B cell (primary cell): Measurements from ENCODE around the gene PLS1. TPM values are rescaled to one million over a fixed set of nuclear protein-coding genes. Genes with fewer than 3 reads are reported as not detected.
"Not testable (repeated sequence)": the region's sequence is repeated elsewhere in the genome, so short reads cannot be mapped to it uniquely, and the experiment has no call there.

Experiments used
- ATAC-seq: fragments of 200-7000 bp; cut with Tn5 transposase; one replicate; pipeline ENCODE4 v1.10.0; 2021; ENCODE audit warnings: low read depth, mild to moderate bottlenecking, moderate number of reproducible peaks, moderate library complexity
- CTCF ChIA-PET: fragments of 350-600 bp; sonication (Branson Sonifier 250); formaldehyde crosslinking; loops from one replicate; lab custom pipeline; 2021; ENCODE audit warnings: antibody characterized with exemption, inconsistent platforms; lab: Charles Lee
- POLR2A ChIA-PET: fragments of 350-600 bp; sonication (Branson Sonifier 250); formaldehyde crosslinking; loops from one replicate; lab custom pipeline; 2021; ENCODE audit warnings: antibody characterized with exemption; lab: Charles Lee
- DNase-seq: peaks from one replicate; pipeline ENCODE4 v3.0.0; 2013
- H2AFZ ChIP-seq: 2 replicates; pipeline ENCODE4 v1.6.1; 2012; ENCODE audit warnings: mild to moderate bottlenecking, low read depth, low read length; ENCODE audit not compliant: insufficient read depth, poor library complexity, severe bottlenecking
- H3K27ac ChIP-seq, 2 donors: 1 replicate in 1 of 2; 2 replicates in 1 of 2; pipeline ENCODE4 v1.5.1; 2012 to 2013; ENCODE audit warnings: low read length in 2 of 2, mild to moderate bottlenecking in 2 of 2, moderate library complexity in 1 of 2
- H3K27me3 ChIP-seq, 4 experiments: fragments of 200-600 bp in 1 of 4; sonication (generic) in 1 of 4; replicated peaks in 1 of 4; 1 replicate in 2 of 4; 2 replicates in 2 of 4; pipeline versions ENCODE4 v1.6.1 to v1.7.0; 2013 to 2016; ENCODE audit warnings: low read length in 3 of 4, mild to moderate bottlenecking in 2 of 4, mixed read lengths in 1 of 4, moderate library complexity in 1 of 4; ENCODE audit not compliant: insufficient read depth in 4 of 4, control insufficient read depth in 3 of 4; ENCODE audit errors: control extremely low read depth in 1 of 4
- H3K36me3 ChIP-seq, 2 experiments: replicated peaks in 1 of 2; 1 replicate in 1 of 2; 2 replicates in 1 of 2; pipeline versions ENCODE4 v1.6.1 to v1.7.1; 2013; ENCODE audit warnings: low read length in 1 of 2; ENCODE audit not compliant: insufficient read depth in 2 of 2, control insufficient read depth in 1 of 2; ENCODE audit errors: control extremely low read depth in 1 of 2, extremely low read depth in 1 of 2
- H3K4me1 ChIP-seq, 2 donors: fragments of 200-600 bp in 1 of 2; sonication (generic) in 1 of 2; 1 replicate in 1 of 2; 2 replicates in 1 of 2; pipeline versions ENCODE4 v1.5.1 to v1.6.1; 2013 to 2017; ENCODE audit warnings: low read length in 2 of 2; ENCODE audit not compliant: control insufficient read depth in 2 of 2, insufficient read depth in 2 of 2
- H3K4me2 ChIP-seq: replicated peaks from 2 replicates; pipeline ENCODE3; 2012; ENCODE audit warnings: mild to moderate bottlenecking, low read depth, low read length; ENCODE audit not compliant: poor library complexity, severe bottlenecking
- H3K4me3 ChIP-seq, 5 experiments: fragments of 200-600 bp in 1 of 5; sonication (generic) in 1 of 5; 1 replicate in 3 of 5; 2 replicates in 2 of 5; pipeline versions ENCODE4 v1.5.1 to v1.7.0; 2011 to 2016; ENCODE audit warnings: low read length in 4 of 5, mild to moderate bottlenecking in 4 of 5, low read depth in 2 of 5, control low read depth in 1 of 5, moderate library complexity in 1 of 5; ENCODE audit not compliant: insufficient read depth in 1 of 5; ENCODE audit errors: control extremely low read depth in 1 of 5, extremely low read depth in 1 of 5
- H3K79me2 ChIP-seq: fragments of 200-600 bp; sonication (generic); one replicate; pipeline ENCODE4 v1.6.0; 2016; ENCODE audit warnings: low read length; ENCODE audit not compliant: control insufficient read depth, insufficient read depth
- H3K9ac ChIP-seq: fragments of 200-600 bp; sonication (generic); 2 replicates; pipeline ENCODE4 v1.6.1; 2017; ENCODE audit warnings: mild to moderate bottlenecking, low read length, moderate library complexity
- H3K9me3 ChIP-seq, 3 donors: one replicate each; pipeline versions ENCODE4 v1.6.1 to v1.7.1; 2013; ENCODE audit warnings: low read length in 2 of 3; ENCODE audit not compliant: control insufficient read depth in 2 of 3, insufficient read depth in 1 of 3; ENCODE audit errors: control extremely low read depth in 1 of 3
- H4K20me1 ChIP-seq: 2 replicates; pipeline ENCODE4 v1.6.0; 2012; ENCODE audit warnings: mild to moderate bottlenecking, low read length; ENCODE audit not compliant: insufficient read depth, control insufficient read depth, poor library complexity, severe bottlenecking
- H3K27ac Mint-ChIP-seq: one replicate; pipeline ENCODE4 v1.8.0; 2021; ENCODE audit warnings: mixed read lengths
- H3K27me3 Mint-ChIP-seq: one replicate; pipeline ENCODE4 v1.8.0; 2021; ENCODE audit warnings: mixed read lengths
- H3K4me1 Mint-ChIP-seq: one replicate; pipeline ENCODE4 v1.8.0; 2021; ENCODE audit warnings: mixed read lengths
- H3K4me3 Mint-ChIP-seq: one replicate; pipeline ENCODE4 v1.8.0; 2021; ENCODE audit warnings: mixed read lengths
- H3K9me3 Mint-ChIP-seq: one replicate; pipeline ENCODE4 v1.8.0; 2022; ENCODE audit warnings: mixed read lengths; ENCODE audit not compliant: insufficient read depth
- CTCF ChIP-seq: fragments of 200-600 bp; IDR thresholded peaks from one replicate; pipeline ENCODE4 v1.8.0; 2022; ENCODE audit warnings: antibody characterized with exemption, mild to moderate bottlenecking
- EZH2 ChIP-seq: IDR thresholded peaks from 2 replicates; pipeline ENCODE4 v1.6.1; 2012; ENCODE audit warnings: borderline replicate concordance, low read depth, mild to moderate bottlenecking, moderate library complexity, low read length; ENCODE audit not compliant: insufficient read depth, poor library complexity, severe bottlenecking
- WGBS: methylation state at CpG from one replicate; pipeline ENCODE4 v1.1.5; 2013; ENCODE audit warnings: missing lambda C conversion rate; ENCODE audit not compliant: insufficient coverage; 5-methylcytosine and 5-hydroxymethylcytosine counted together
- intact Hi-C: fragments of 100-400 bp; cut with micrococcal nuclease; formaldehyde crosslinking; loops from one replicate; pipeline ENCODE4 v1.10.0; 2022
- polyA plus RNA-seq: library from polyadenylated mRNA; depleted of rRNA; stranded (reverse); fragments of >200 nt; gene quantifications from 2 replicates; pipeline ENCODE4 v1.2.3, GENCODE V29; 2012
- total RNA-seq, 2 donors: library from RNA; stranded (reverse); fragments of 120-200 nt in 1 of 2; gene quantifications; 1 replicate in 1 of 2; 2 replicates in 1 of 2; pipeline versions ENCODE4 v1.2.3 to v1.2.4, GENCODE V29; 2013 to 2022

Gene PLS1
- total and polyA plus RNA-seq, 2 donors (not counting 1 experiment from before 2014, with no cell fraction given) = 0.13 to 0.74 TPM

DNA sequence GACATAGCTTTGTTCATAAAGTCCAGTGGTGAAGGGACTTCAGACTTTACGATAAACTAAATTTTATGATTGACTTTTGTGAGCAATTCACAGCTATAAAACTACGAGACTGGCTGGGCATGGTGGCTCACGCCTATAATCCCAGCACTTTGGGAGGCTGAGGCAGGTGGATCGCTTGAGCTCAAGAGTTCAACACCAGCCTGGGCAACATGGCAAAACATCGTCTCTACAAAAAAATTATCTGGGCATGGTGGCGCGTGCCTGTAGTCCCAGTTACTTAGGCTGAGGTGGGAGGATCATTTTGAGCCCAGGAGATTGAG is 7.2 kb downstream of the PLS1 start:
- POLR2A ChIA-PET = not testable (repeated sequence)

GRCh38 chr3:142604940-142605339 is 8.7 kb downstream of the PLS1 start:
- no peaks in the 10 kb centered on the region for H3K4me1 Mint-ChIP-seq
- H3K4me3 Mint-ChIP-seq = no peak overlapping the region
- TF ChIP-seq EZH2 (no peak), CTCF (no peak)
- Histone ChIP-seq H3K9me3 (no peaks in the 10 kb centered on the region), H3K4me3 (no peak overlapping the region), H3K27me3 (no peaks in the 10 kb centered on the region), H3K27ac (no peak overlapping the region), H3K79me2 (no peaks in the 10 kb centered on the region), H2AFZ (no peak overlapping the region), H3K4me1 (no peaks in the 10 kb centered on the region), H3K9ac (no peak overlapping the region), H4K20me1 (no peaks in the 10 kb centered on the region), H3K36me3 (no peaks in the 10 kb centered on the region), H3K4me2 (no peak overlapping the region)
- no peak overlapping the region for H3K27ac Mint-ChIP-seq
- no peaks in the 10 kb centered on the region for H3K9me3 Mint-ChIP-seq
- intact Hi-C loops = no loop called here
- ChIA-PET CTCF (no interaction called here), POLR2A (no interaction called here)
- H3K27me3 Mint-ChIP-seq = no peaks in the 10 kb centered on the region
- DNase-seq (no peak), ATAC-seq (no peak)

More for the DNA sequence above, 7.2 kb downstream of the PLS1 start:
- intact Hi-C loops, H3K27ac Mint-ChIP-seq, DNase-seq, H3K27me3 Mint-ChIP-seq, H4K20me1 ChIP-seq, H3K4me3 ChIP-seq, ATAC-seq, H3K36me3 ChIP-seq, H3K27ac ChIP-seq, H3K9ac ChIP-seq, CTCF ChIA-PET, H3K27me3 ChIP-seq, H3K4me2 ChIP-seq, H3K4me1 Mint-ChIP-seq, H3K9me3 Mint-ChIP-seq, H3K79me2 ChIP-seq, H2AFZ ChIP-seq, H3K4me3 Mint-ChIP-seq, H3K4me1 ChIP-seq, H3K9me3 ChIP-seq: not testable (repeated sequence)
- WGBS = 100% methylated on average over 5 of the region's 7 CpGs
